Endodermal cell (in vitro differentiated cells): ENCODE results near the gene LATS2. TPM values are rescaled to one million over a fixed set of nuclear protein-coding genes. Genes with fewer than 3 reads are reported as not detected.

ENCODE experiments used
- DNase-seq: peaks from one replicate; pipeline ENCODE4 v3.0.0-alpha.2; 2017
- H3K27ac ChIP-seq: 2 replicates; pipeline ENCODE4 v1.5.1; 2013; ENCODE audit warnings: mild to moderate bottlenecking, low read depth, low read length, moderate library complexity
- H3K27me3 ChIP-seq: 2 replicates; pipeline ENCODE4 v1.6.1; 2013; ENCODE audit warnings: mild to moderate bottlenecking, low read length, moderate library complexity; ENCODE audit not compliant: insufficient read depth, control insufficient read depth, poor library complexity, severe bottlenecking
- H3K36me3 ChIP-seq: 2 replicates; pipeline ENCODE4 v1.7.0; 2013; ENCODE audit warnings: mild to moderate bottlenecking, low read length, moderate library complexity; ENCODE audit not compliant: control insufficient read depth, insufficient read depth
- H3K4me1 ChIP-seq: one replicate; pipeline ENCODE4 v1.7.0; 2013; ENCODE audit warnings: low read length; ENCODE audit not compliant: control insufficient read depth, insufficient read depth
- H3K4me3 ChIP-seq: 2 replicates; pipeline ENCODE4 v1.5.1; 2013; ENCODE audit warnings: mild to moderate bottlenecking, low read length, moderate library complexity
- H3K9ac ChIP-seq: 2 replicates; pipeline ENCODE4 v1.6.1; 2013; ENCODE audit warnings: mild to moderate bottlenecking, low read length, moderate library complexity; ENCODE audit not compliant: poor library complexity, severe bottlenecking; ENCODE audit errors: extremely low read depth
- H3K9me3 ChIP-seq: 2 replicates; pipeline ENCODE4 v1.6.1; 2013; ENCODE audit warnings: mild to moderate bottlenecking, low read length, moderate library complexity; ENCODE audit not compliant: control insufficient read depth
- H3K27ac Mint-ChIP-seq: 2 replicates; pipeline ENCODE4 v1.8.0; 2020; ENCODE audit warnings: mixed read lengths
- H3K27me3 Mint-ChIP-seq: 2 replicates; pipeline ENCODE4 v1.8.0; 2021; ENCODE audit warnings: mild to moderate bottlenecking, mixed read lengths; ENCODE audit not compliant: insufficient read depth
- H3K36me3 Mint-ChIP-seq: 2 replicates; pipeline ENCODE4 v1.8.0; 2020; ENCODE audit warnings: low read depth, mixed read lengths
- H3K4me1 Mint-ChIP-seq: 2 replicates; pipeline ENCODE4 v1.8.0; 2020; ENCODE audit warnings: mixed read lengths
- H3K4me3 Mint-ChIP-seq: 2 replicates; pipeline ENCODE4 v1.8.0; 2020; ENCODE audit warnings: mild to moderate bottlenecking, moderate library complexity, mixed read lengths
- H3K9me3 Mint-ChIP-seq: 2 replicates; pipeline ENCODE4 v1.8.0; 2020; ENCODE audit warnings: mild to moderate bottlenecking, mixed read lengths
- WGBS, 2 experiments: methylation state at CpG; one replicate each; pipeline versions ENCODE4 v1.1.5 to v1.1.7; 2013; ENCODE audit warnings: missing lambda C conversion rate in 2 of 2, mixed read lengths in 1 of 2; ENCODE audit not compliant: insufficient coverage in 1 of 2, insufficient read length in 1 of 2; 5-methylcytosine and 5-hydroxymethylcytosine counted together
- total RNA-seq, 2 donors: library from RNA; stranded (reverse); fragmentation: NEBNext Ultra II Directional in 1 of 2; extraction: Animal tissue kit (Norgen Biotek cat#: 25700) in 1 of 2; gene quantifications; 2 replicates in 1 of 2; 3 replicates in 1 of 2; pipeline ENCODE4 v1.2.1, GENCODE V29; 2021
- TF ChIP-seq, protein P1 (sequence below): fragments of 200-600 bp; sonication (generic); conservative IDR thresholded peaks from 2 replicates; pipeline ENCODE4 v1.5.0; 2021; ENCODE audit warnings: antibody characterized with exemption, mild to moderate bottlenecking

LATS2 gene
- total RNA-seq, 2 donors from 2014 or later, result 26.2 to 35.4 TPM

- no peaks in the 10 kb centered on the region for H3K36me3 Mint-ChIP-seq
- no peak overlapping the region for H3K9ac ChIP-seq
- H3K27ac Mint-ChIP-seq, result no peak overlapping the region
These were observed 17.1 kb upstream of the LATS2 start for GRCh38 chr13:21078501-21078900.

DNA sequence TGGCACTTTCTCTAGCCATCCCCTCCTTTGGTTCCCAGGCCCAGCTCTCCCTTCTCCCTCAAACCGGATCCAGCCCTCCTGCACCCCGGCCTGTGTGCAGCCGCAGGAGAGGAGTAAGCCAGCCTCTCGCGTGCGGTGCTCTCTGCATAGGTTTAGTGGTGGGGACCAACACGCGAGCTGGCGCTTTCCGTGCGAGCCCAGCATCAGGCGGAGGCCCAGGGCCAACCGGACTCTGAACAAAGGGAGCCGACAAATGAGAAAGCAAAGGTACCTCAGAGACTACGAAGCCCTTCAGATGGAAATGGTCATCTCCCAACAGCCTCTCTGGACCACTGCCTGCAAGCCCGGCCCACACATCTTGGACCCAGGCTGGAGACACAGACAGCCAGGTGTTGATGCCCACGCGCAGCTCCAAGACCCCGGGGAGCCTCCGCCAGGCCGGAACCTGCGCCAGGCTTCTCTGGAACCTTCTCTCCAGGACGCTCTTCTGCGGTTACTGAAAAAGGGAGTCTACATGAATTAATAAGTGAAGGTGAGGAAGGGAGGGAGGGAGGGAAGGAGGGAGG is 16.5 kb upstream of the LATS2 start:
- peaks cover 4% of the 10 kb centered on the region for H3K4me1 ChIP-seq
- Mint-ChIP-seq H3K36me3 (no peaks in the 10 kb centered on the region), H3K4me1 (peaks cover 9% of the 10 kb centered on the region), H3K27me3 (peaks cover 27% of the 10 kb centered on the region), H3K4me3 (no peak overlapping the region), H3K27ac (no peak overlapping the region), H3K9me3 (no peaks in the 10 kb centered on the region)
- no peaks in the 10 kb centered on the region for H3K9me3 ChIP-seq
- H3K4me3 ChIP-seq, result no peak overlapping the region
- no peak for DNase-seq
- H3K9ac ChIP-seq, result no peak overlapping the region
- TF ChIP-seq, protein P1, sequence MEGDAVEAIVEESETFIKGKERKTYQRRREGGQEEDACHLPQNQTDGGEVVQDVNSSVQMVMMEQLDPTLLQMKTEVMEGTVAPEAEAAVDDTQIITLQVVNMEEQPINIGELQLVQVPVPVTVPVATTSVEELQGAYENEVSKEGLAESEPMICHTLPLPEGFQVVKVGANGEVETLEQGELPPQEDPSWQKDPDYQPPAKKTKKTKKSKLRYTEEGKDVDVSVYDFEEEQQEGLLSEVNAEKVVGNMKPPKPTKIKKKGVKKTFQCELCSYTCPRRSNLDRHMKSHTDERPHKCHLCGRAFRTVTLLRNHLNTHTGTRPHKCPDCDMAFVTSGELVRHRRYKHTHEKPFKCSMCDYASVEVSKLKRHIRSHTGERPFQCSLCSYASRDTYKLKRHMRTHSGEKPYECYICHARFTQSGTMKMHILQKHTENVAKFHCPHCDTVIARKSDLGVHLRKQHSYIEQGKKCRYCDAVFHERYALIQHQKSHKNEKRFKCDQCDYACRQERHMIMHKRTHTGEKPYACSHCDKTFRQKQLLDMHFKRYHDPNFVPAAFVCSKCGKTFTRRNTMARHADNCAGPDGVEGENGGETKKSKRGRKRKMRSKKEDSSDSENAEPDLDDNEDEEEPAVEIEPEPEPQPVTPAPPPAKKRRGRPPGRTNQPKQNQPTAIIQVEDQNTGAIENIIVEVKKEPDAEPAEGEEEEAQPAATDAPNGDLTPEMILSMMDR, result no peak
- H3K36me3 ChIP-seq, result no peaks in the 10 kb centered on the region
- H3K27me3 ChIP-seq, result peaks cover 5% of the 10 kb centered on the region
- H3K27ac ChIP-seq, result no peak overlapping the region
- 92 to 93% methylated on average over 14 to 24 of the region's 24 CpGs for WGBS, 2 experiments

More at GRCh38 chr13:21078501-21078900, 17.1 kb upstream of the LATS2 start:
- no peak for DNase-seq
- WGBS, 2 experiments, result 87 to 94% methylated on average over 4 of the region's 4 CpGs
- Mint-ChIP-seq H3K27me3 (peaks cover 23% of the 10 kb centered on the region), H3K4me3 (no peak overlapping the region), H3K9me3 (no peaks in the 10 kb centered on the region), H3K4me1 (peaks cover 9% of the 10 kb centered on the region)
- H3K4me3 ChIP-seq, result no peak overlapping the region
- H3K4me1 ChIP-seq, result peaks cover 4% of the 10 kb centered on the region
- no peaks in the 10 kb centered on the region for H3K36me3 ChIP-seq
- H3K9me3 ChIP-seq, result no peaks in the 10 kb centered on the region
- no peak overlapping the region for H3K27ac ChIP-seq
- TF ChIP-seq, protein P1, result no peak
- peaks cover 5% of the 10 kb centered on the region for H3K27me3 ChIP-seq

DNA sequence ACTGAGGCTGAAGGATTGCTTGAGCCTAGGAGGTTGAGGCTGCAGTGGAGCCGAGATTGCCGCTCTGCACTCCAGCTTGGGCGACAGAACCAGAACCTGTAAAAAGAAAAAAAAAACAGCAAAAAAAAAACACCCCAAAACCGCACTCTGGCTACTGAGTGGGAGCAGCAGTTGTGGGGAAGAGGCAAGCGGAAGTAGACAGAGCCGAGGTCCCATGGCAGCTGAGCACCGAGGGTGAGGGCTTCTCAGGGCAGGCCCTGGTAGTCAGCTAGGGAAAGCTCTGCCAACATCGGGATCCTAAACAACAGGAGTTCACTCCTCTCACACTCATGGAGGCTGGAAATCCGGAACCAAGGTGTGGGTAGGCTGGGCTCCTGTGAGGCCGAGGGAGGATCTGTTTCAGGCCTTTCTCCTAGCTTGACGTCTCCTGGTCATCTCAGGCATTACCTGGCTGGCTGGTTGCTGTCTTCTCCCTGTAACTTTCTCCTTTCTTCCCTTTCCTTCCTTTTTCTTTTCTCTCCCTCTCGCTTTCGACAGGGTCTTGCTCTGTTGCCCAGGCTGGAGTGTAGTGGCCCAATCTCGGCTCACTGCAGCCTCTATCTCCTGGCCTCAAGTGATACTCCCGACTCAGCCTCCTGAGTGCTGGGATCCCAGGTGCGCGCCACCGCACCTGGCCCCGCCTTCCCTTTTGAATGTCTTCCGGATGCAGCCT is 15.8 kb upstream of the LATS2 start:
- DNase-seq, result no peak
- Mint-ChIP-seq H3K36me3 (no peaks in the 10 kb centered on the region), H3K4me3 (no peak overlapping the region), H3K27ac (no peak overlapping the region), H3K27me3 (peaks cover 27% of the 10 kb centered on the region), H3K9me3 (no peaks in the 10 kb centered on the region), H3K4me1 (peaks cover 9% of the 10 kb centered on the region)
- peaks cover 5% of the 10 kb centered on the region for H3K27me3 ChIP-seq
- H3K9me3 ChIP-seq, result no peaks in the 10 kb centered on the region
- TF ChIP-seq, protein P1, result no peak
- peaks cover 4% of the 10 kb centered on the region for H3K4me1 ChIP-seq
- no peak overlapping the region for H3K9ac ChIP-seq
- 89% methylated on average over 11 to 20 of the region's 20 CpGs for WGBS, 2 experiments
- no peak overlapping the region for H3K27ac ChIP-seq
- H3K36me3 ChIP-seq, result no peaks in the 10 kb centered on the region
- no peak overlapping the region for H3K4me3 ChIP-seq
